ENCODE results near the gene NCL. TPM values are rescaled to one million over a fixed set of nuclear protein-coding genes. Genes with fewer than 3 reads are reported as not detected.
A peak's percentile ranks its signal among the peaks of the same experiment; 100 is the strongest.

The NCL gene
- total RNA-seq, 1 donor from 2014 or later: 309 TPM

DNA sequence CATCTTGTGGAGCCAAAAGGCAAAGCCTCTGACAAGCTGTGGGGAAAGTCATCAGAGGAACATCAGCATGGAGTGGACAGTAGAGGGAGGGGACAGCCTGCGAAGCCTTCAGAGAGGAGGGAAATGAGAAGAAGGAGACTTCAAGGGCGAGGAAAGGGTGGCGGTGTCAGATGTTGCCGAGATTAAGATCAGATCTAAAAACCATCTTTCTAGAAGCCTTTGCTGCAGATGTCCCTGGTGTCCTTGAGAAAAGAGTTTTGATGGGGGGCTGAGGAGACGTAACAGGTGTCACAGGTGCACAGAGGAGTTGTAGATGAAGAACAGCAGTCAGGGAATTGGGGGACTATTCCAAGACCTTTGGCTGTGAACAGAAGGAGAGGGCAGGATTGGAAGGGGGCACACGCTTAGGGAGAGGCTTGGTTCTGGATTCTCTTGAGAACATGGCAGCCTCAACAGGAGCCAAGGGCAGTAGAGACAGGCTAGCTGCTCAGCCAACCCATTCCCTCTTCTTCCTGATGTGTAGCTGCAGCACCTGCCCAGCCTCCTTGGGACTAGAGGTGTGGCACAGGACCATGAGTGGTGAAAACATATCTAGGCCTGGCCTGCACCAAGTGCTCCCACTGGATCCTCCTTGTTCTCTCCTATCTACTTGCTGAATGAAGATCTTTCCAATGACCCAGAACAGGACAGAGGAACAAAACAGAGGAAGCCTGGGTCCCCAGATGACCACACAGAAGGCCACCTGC, 22.7 kb upstream of the NCL start:
- intact Hi-C loops (cut with DNase I): no loop called here
- TF ChIP-seq CTCF (IDR thresholded peaks at IDR 0.05): no peak
- no peaks in the 10 kb centered on the region for H3K4me1 ChIP-seq
- no peak overlapping the region for H3K4me3 ChIP-seq
- H3K9me3 ChIP-seq: no peaks in the 10 kb centered on the region
- H3K27ac ChIP-seq: no peak overlapping the region
- no peaks in the 10 kb centered on the region for H3K27me3 ChIP-seq
- H3K36me3 ChIP-seq: no peaks in the 10 kb centered on the region
- DNase-seq: peak; percentile 17
- no peak for ATAC-seq

GRCh38 chr2:231483398-231484329, 19.4 kb upstream of the NCL start:
- H3K36me3 ChIP-seq: no peaks in the 10 kb centered on the region
- H3K4me1 ChIP-seq: no peaks in the 10 kb centered on the region
- ATAC-seq (peak; percentile 63), DNase-seq (peak; percentile 69)
- no peaks in the 10 kb centered on the region for H3K9me3 ChIP-seq
- TF ChIP-seq CTCF (IDR thresholded peaks at IDR 0.05): no peak
- intact Hi-C loops (cut with DNase I): no loop called here
- H3K27ac ChIP-seq: peak overlapping the region; percentile 90
- H3K27me3 ChIP-seq: no peaks in the 10 kb centered on the region
- peak overlapping the region; percentile 65 for H3K4me3 ChIP-seq

GRCh38 chr2:231482806-231483391, 18.6 kb upstream of the NCL start:
- Histone ChIP-seq H3K36me3 (no peaks in the 10 kb centered on the region), H3K9me3 (no peaks in the 10 kb centered on the region), H3K4me3 (peak overlapping the region; percentile 65), H3K4me1 (no peaks in the 10 kb centered on the region), H3K27ac (peak overlapping the region; percentile 90), H3K27me3 (no peaks in the 10 kb centered on the region)
- TF ChIP-seq CTCF (IDR thresholded peaks at IDR 0.05): peak; percentile 94
- DNase-seq (peak; percentile 91), ATAC-seq (peak; percentile 95)
- intact Hi-C loops (cut with DNase I): no loop called here

DNA sequence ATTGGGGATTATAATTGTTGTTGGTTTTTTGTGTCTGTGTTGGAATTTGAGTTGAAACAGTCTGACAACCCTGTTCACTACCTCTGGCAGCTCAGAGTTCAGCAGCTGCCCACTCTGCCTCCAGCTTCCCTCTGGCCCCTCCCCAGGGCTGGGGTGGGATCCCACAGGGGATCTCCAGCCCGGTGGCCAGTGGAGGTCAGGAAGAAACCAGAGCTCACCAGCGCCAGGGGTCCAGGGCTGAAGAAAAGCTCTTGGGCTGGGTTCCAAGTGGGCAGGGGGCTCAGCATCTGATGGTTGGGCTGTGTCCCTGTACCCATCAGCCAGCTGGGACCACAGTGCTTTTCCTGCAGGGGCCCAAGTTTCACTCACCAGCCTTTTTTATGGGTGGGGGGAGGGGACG, 16.5 kb upstream of the NCL start:
- no peaks in the 10 kb centered on the region for H3K9me3 ChIP-seq
- no peak overlapping the region for H3K4me3 ChIP-seq
- H3K36me3 ChIP-seq: no peaks in the 10 kb centered on the region
- ATAC-seq: no peak
- TF ChIP-seq CTCF (IDR thresholded peaks at IDR 0.05): no peak
- intact Hi-C loops (cut with DNase I): no loop called here
- no peak for DNase-seq
- H3K4me1 ChIP-seq: no peaks in the 10 kb centered on the region
- H3K27ac ChIP-seq: no peak overlapping the region
- H3K27me3 ChIP-seq: no peaks in the 10 kb centered on the region

DNA sequence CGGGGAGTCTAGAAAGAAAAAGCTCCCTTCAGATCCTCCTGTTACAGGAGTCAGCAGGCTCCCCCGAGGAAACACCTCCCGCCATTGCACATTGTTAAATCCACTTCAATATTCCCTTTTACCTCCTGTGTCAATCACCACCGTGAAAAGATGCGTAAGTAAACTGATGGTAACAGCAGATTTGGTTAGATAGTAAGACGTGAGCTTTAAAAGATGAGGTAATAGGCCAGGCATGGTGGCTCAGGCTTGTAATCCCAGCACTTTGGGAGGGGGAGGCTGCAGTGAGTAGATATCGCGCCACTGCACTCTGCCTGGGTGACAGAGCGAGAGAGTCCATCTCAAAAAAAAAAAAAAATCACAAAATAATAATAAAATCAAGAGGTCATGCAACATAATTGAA, 15.2 kb upstream of the NCL start:
- ATAC-seq: no peak
- no peak overlapping the region for H3K27ac ChIP-seq
- H3K27me3 ChIP-seq: no peaks in the 10 kb centered on the region
- intact Hi-C loops (cut with DNase I): no loop called here
- DNase-seq: no peak
- no peaks in the 10 kb centered on the region for H3K9me3 ChIP-seq
- TF ChIP-seq CTCF (IDR thresholded peaks at IDR 0.05): no peak
- H3K36me3 ChIP-seq: no peaks in the 10 kb centered on the region
- H3K4me1 ChIP-seq: no peaks in the 10 kb centered on the region
- H3K4me3 ChIP-seq: no peak overlapping the region
